ENCODE data around the gene HAUS7.

GRCh38 chrX:153414856-153415510 is 55.4 kb downstream of the HAUS7 start:
- TF ChIP-seq, protein P1, sequence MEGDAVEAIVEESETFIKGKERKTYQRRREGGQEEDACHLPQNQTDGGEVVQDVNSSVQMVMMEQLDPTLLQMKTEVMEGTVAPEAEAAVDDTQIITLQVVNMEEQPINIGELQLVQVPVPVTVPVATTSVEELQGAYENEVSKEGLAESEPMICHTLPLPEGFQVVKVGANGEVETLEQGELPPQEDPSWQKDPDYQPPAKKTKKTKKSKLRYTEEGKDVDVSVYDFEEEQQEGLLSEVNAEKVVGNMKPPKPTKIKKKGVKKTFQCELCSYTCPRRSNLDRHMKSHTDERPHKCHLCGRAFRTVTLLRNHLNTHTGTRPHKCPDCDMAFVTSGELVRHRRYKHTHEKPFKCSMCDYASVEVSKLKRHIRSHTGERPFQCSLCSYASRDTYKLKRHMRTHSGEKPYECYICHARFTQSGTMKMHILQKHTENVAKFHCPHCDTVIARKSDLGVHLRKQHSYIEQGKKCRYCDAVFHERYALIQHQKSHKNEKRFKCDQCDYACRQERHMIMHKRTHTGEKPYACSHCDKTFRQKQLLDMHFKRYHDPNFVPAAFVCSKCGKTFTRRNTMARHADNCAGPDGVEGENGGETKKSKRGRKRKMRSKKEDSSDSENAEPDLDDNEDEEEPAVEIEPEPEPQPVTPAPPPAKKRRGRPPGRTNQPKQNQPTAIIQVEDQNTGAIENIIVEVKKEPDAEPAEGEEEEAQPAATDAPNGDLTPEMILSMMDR (conservative IDR thresholded peaks at IDR 0.05 in 1 of 2, IDR thresholded peaks at IDR 0.05 in 1 of 2; ENCODE audit: extremely low read depth in 1 of 2, insufficient read depth in 1 of 2, low read depth in 1 of 2, low read length in 2 of 2), result no peak
- no peak for TF ChIP-seq EZH2 (IDR thresholded peaks at IDR 0.05; ENCODE audit: borderline replicate concordance, low read length)
